GM18499 (cell line): ENCODE results near the gene MAGT1.
"Not testable (repeated sequence)": the region's sequence is repeated elsewhere in the genome, so short reads cannot be mapped to it uniquely, and the experiment has no call there.

Experiments
- ATAC-seq: cut with Tn5 transposase; IDR thresholded peaks from one replicate; pipeline ENCODE4 v1.9.1; 2021; ENCODE audit warnings: moderate number of reproducible peaks; ENCODE audit not compliant: insufficient read depth, unreplicated experiment

MAGT1 gene

DNA sequence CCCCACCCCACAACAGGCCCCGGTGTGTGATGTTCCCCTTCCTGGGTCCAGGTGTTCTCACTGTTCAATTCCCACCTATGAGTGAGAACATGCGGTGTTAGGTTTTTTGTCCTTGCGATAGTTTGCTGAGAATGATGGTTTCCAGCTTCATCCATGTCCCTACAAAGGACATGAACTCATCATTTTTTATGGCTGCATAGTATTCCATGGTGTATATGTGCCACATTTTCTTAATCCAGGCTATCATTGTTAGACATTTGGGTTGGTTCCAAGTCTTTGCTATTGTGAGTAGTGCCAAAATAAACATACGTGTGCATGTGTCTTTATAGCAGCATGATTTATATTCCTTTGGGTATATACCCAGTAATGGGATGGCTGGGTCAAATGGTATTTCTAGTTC, 13.8 kb downstream of the MAGT1 start:
- ATAC-seq: not testable (repeated sequence)

DNA sequence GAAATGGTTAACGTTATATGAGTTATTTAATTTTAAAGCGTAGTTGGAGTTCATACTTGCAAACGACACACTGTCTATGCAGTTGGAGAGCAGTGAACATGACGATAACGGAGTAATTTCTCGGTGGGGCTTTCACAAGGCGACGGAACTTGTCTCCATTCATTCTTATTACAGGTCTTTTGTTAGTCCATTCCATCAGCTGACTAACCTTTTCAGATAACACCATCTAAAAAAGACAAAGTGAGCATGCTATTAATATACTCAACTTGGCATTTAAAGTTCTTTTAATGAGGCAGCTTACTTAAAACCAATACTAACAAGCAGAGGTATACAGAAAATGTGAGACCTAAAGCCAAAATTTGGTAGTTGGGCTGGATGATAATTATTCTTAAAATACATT, 19.9 kb downstream of the MAGT1 start:
- ATAC-seq: no peak

- not testable (repeated sequence) for ATAC-seq
Measured at GRCh38 chrX:77831544-77831943, 63.7 kb downstream of the MAGT1 start.

GRCh38 chrX:77821989-77822388, 73.2 kb downstream of the MAGT1 start:
- ATAC-seq: not testable (repeated sequence)

GRCh38 chrX:77820091-77820727, 75.0 kb downstream of the MAGT1 start:
- no peak for ATAC-seq

DNA sequence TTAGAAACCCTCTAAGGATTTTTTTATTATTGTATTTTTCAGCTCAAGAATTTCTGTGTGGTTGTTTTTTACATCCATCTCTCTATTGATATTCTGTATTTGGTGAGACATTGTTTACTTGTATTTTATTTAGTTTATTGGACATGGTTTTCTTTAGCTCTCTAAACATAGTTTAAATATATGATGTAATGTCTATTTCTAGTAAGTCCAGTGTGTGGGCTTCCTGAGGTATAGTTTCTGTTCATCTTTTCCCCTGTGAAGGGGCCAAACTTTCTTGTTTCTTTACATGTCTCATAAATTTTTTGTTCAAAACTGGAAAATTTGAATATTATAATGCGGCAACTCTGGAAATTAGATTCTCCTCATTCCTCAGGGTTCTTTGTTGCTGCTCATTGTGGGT, 81.0 kb downstream of the MAGT1 start:
- ATAC-seq: no peak

GRCh38 chrX:77802201-77802600, 93.0 kb downstream of the MAGT1 start:
- no peak for ATAC-seq

GRCh38 chrX:77795124-77795523, 100.1 kb downstream of the MAGT1 start:
- no peak for ATAC-seq

DNA sequence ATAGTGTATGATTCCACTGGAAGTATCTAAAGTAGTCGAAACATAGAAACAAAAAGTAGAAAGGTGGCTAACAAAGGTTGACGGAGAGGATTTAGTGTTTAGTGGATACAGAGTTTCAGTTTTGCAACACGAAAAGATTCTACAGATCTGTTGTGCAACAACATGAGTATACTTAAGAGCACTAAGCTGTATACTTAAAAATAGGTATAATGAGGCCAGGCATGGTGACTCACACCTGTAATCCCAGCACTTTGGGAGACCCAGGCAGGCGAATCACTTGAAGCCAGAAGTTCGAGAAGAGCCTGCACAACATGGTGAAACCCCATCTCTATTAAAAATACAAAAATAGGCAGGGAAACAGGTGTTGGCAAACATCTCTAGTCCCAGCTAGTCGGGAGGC, 101.3 kb downstream of the MAGT1 start:
- ATAC-seq: no peak

DNA sequence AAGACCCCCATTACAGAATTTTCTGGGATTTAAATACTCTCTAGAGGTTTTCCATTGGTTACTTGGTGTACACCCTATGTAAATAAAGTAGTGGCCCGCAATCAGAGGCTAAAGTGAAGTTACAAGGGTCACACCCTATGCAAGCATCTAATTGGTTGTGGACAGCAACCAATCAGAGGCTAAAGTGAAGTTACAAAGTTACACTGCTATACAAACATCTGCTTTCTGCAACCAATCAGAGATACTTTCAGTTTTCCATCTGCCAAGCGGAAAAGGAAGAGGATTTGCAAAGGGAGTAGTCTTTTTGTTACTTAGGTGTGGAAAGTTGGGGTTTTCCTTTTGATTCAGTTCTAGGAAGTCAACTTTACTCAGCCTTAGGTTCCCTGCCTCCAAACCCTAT, 107.2 kb downstream of the MAGT1 start:
- ATAC-seq: no peak

DNA sequence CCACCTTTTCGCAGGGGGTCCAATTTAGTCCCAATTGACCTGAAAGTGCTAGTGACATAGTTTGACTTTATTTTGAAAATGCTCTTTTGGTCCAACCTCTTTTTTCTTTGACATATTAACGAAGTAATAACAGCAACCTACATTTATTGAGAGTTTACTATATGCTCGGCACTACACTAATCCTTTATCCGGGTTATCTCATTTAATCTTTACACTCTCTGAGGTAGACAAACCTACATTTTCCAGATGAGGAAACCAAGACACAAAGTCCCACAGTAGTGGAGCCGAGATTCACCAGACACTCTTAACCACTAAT, 108.9 kb downstream of the MAGT1 start:
- ATAC-seq: no peak

- peak; percentile 71 for ATAC-seq
Measured at GRCh38 chrX:77785486-77786364, 109.5 kb downstream of the MAGT1 start, which contains the start of gene ATRX. TSS of gene ATRX (minus strand) at chrX:77786216. CDS start at chrX:77786001, 215 bp downstream.

- ATAC-seq: no peak
Measured at GRCh38 chrX:77779695-77780094, 115.5 kb downstream of the MAGT1 start.

DNA sequence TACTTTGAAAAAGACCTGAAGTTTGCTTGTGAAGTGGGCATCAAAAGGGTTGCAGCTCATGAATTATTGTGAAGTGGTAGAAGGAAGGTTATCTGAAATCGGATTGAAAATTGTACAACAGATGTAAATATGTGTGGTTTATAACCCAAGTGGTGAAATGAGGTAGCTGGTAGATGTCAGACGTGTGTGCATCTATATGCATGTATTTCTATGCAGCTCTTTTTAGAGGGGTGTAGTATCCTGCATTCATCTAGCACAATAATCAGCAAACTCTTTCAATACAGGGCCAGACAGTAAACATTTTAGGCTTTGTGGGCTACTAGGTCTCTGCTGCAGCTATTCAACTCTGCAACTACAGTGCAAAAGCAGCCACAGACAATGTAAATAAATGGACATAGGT, 118.6 kb downstream of the MAGT1 start:
- no peak for ATAC-seq
